Measurements from ENCODE around the gene MLLT10. TPM values are rescaled to one million over a fixed set of nuclear protein-coding genes. Genes with fewer than 3 reads are reported as not detected.
"Not testable (repeated sequence)": the region's sequence is repeated elsewhere in the genome, so short reads cannot be mapped to it uniquely, and the experiment has no call there.

MLLT10 gene
- total RNA-seq, 1 experiment from 2014 or later: 22.5 TPM

DNA sequence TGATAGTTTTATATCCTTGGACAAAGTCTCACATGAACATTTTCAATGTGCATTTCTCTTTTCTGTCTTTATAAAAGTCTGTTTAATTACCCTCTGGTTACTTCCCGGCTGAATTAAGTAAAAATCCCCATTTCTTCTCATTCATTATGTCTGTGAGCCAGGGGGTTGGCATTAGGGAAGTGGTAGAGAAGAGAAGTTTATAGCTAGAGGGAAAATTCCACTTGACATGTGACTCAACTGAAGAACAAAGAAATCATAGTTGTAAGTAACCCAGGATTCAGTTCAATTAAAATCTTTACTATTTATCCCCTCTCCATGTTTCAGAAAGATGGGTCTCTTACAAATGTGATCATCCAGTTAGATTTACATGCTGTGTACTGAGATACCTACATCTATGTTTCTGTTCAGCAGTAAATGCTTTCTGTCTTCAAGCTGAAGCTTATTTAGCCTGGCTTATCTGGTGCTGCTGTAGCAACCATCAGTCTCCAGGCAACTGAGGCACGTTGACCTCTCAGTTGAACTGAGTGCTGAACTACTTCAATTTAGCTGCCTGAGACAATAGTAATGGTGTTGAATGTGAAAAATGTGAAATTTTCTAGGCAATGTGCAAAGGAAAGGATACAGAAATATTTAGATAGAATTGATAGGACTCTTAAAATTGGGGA, 181.6 kb downstream of the MLLT10 start:
- DNase-seq: no peak
- H3K9me3 ChIP-seq: no peaks in the 10 kb centered on the region

DNA sequence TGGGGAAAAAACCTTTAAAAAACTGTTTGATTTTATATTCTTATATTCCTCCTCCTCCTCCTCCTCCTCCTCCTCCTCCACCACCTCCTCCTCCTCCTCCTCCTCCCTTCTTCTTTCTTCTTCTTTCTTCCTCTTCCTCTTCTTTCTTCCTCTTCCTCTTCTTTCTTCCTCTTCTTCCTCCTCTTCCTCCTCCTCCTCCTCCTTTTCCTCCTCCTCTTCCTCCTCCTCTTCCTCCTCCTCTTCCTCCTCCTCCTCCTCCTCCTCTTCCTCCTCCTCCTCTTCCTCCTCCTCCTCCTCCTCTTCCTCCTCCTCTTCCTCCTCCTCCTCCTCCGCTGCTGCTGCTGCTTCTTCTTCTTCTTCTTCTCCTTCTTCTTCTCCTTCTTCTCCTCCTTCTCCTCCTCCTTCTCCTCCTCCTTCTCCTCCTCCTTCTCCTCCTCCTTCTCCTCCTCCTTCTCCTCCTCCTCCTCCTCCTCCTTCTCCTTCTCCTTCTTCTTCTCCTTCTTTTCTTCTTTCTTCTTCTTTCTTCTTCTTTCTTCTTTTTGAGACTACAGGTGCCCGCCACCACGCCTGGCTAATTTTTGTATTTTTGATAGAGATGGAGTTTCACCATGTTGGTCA, 183.5 kb downstream of the MLLT10 start:
- not testable (repeated sequence) for H3K27me3 ChIP-seq, DNase-seq, H3K4me3 ChIP-seq, H3K9me3 ChIP-seq
- peaks cover 48% of the 10 kb centered on the region for H3K36me3 ChIP-seq

More for the DNA sequence above, 181.6 kb downstream of the MLLT10 start:
- Histone ChIP-seq H3K36me3 (peaks cover 47% of the 10 kb centered on the region), H3K27me3 (no peaks in the 10 kb centered on the region), H3K4me3 (no peak overlapping the region)

DNA sequence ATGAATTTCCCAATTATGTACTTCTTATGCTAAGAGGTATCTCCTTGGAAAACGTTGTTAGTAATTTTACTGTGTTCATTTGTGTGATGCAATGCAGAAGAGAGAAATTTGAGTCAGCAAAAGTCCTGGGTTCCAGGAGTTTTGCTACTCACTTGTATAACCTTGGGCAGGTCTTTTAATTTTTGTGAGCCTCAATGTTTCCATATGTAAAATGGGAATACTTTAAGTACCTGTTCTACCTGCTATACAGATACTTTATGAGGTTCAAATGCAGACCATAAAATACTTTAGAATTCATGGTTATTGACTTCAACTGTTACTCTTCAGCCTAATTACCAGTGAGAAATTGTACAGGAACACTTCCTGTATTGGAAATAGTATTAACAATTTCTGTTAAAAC, 185.5 kb downstream of the MLLT10 start:
- no peaks in the 10 kb centered on the region for H3K9me3 ChIP-seq
- H3K4me3 ChIP-seq: no peak overlapping the region
- no peaks in the 10 kb centered on the region for H3K27me3 ChIP-seq
- no peak for DNase-seq
- peaks cover 37% of the 10 kb centered on the region for H3K36me3 ChIP-seq

DNA sequence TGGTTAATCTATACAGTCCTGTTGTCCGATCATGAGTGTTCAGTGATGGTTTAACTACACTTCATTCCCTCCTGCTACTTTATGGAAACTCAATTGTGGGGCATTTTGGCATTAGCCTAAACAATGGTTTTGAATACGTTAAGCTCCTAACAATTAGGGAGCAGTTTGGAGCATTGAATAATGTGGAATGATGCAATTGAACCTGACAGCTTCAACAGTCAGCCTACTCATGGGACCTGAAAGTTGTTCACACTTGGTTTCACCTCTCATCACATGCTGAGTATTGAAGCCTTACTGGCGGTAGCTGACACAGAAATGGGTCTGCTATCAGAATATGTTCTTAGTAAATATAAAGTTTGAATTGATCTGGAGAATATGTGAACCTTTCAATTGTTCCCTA, 186.1 kb downstream of the MLLT10 start:
- Histone ChIP-seq H3K36me3 (peaks cover 31% of the 10 kb centered on the region), H3K4me3 (no peak overlapping the region), H3K9me3 (no peaks in the 10 kb centered on the region), H3K27me3 (no peaks in the 10 kb centered on the region)
- no peak for DNase-seq

DNA sequence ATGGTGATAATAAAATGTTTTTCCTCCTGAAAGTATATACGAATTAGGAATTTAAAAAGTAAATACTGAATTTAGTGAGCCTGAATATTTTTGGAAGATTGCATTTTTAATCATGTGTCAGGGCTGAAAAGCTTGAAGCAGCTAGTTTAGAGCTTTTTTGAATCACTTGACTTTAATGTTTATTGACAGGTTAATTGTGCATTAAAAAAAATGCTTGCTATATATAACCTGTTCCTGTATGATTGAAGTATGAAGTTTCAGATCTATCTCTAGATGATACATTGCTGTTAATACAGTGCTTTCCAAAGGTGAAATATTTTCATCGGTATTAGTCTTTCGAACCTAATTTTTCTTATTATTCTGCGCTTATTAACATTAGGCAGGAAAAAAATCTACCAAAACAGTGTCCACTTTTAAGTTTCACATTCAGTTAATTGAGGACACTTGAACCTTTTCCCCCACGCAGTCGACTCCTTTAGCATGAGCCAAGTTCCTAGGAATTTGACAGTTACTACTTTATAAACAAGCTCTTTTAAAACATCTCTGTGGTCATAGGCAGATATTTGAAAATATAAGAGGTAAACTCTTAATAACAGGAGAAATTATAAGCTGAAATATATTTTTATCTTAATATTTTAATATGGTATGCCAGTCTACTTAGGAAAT, 187.1 kb downstream of the MLLT10 start:
- Histone ChIP-seq H3K4me3 (no peak overlapping the region), H3K9me3 (no peaks in the 10 kb centered on the region), H3K27me3 (no peaks in the 10 kb centered on the region), H3K36me3 (peaks cover 21% of the 10 kb centered on the region)
- DNase-seq: no peak

DNA sequence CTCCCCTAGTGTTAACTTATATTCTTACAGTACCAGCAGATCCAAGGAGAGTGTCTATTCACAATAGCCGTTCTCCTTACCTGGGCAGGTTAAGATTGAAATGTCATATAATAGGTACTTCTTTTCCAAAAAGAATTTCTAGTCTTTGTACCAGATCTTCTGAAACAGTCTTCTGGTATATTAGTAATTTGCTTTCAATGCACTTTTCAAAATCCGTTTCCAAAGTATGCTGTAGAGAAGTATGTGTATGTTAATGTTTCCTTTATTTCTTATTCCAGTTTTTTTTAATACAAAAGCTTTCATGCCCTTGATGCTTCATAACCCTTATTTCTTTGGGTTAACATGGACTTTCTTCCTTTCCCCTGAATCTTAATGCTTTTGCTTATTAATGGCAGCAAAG, 188.2 kb downstream of the MLLT10 start:
- H3K36me3 ChIP-seq: peaks cover 28% of the 10 kb centered on the region
- no peaks in the 10 kb centered on the region for H3K27me3 ChIP-seq
- H3K9me3 ChIP-seq: no peaks in the 10 kb centered on the region
- no peak for DNase-seq
- H3K4me3 ChIP-seq: no peak overlapping the region

DNA sequence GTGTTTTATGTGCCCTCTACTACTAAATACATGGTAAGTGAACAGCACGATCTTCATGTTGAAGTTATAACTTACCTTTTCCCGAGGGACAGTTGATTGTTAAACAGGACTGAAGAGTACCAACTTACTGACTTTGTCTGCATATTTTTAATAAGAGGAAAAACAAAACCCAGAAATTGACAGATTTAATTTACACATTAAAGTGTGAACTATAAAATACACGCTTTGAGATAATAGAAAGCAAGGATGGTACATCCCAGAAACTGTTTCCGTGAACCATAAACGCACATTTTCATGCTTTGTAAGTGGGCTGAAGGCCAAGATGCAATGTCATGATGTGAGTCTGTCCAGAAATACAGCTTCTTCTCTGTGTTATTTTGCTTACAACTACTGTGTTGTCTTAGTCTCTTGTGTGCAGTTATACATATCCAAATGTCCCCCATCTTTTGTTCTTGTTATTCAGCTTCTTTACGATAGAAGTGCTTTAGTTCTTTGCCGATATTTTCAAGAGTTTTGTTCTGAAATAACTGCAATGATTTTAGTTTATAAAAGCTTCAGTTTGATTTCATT, 190.1 kb downstream of the MLLT10 start:
- Histone ChIP-seq H3K9me3 (no peaks in the 10 kb centered on the region), H3K4me3 (no peak overlapping the region), H3K36me3 (peaks cover 35% of the 10 kb centered on the region), H3K27me3 (no peaks in the 10 kb centered on the region)
- no peak for DNase-seq

DNA sequence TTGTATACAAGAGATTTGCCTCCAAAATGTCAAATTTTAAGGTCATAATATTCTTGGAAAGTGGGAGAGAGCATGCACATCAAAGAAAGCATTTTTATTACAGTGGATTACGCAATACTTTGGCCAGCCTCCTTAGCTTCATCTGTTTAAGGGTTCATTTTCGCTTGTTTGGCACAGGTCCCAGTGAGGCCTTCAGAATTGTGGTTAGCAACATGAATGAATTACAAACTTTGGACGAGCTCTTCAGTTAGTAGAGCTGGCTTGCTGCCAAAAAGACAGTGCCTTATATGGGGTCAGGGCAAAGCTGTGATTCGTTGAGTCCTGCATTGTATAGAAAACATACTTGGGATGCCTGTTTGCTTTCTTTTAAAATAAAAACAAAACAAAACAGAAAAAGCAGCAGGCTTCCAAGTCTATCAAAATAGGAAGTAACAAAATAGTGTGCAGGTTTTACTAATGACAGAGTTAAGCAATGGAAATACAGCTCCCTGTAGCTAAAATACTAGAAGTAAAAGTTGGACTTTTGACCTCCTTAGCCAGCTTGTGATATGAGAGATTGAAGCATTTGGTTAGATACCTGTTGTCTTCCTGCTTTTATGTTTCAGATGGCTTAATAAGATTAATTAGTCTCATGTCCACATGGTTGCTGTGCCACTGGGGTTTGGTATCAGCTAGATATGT, 190.8 kb downstream of the MLLT10 start:
- no peak overlapping the region for H3K4me3 ChIP-seq
- no peaks in the 10 kb centered on the region for H3K27me3 ChIP-seq
- peaks cover 34% of the 10 kb centered on the region for H3K36me3 ChIP-seq
- no peaks in the 10 kb centered on the region for H3K9me3 ChIP-seq
- DNase-seq: peak; percentile 94

DNA sequence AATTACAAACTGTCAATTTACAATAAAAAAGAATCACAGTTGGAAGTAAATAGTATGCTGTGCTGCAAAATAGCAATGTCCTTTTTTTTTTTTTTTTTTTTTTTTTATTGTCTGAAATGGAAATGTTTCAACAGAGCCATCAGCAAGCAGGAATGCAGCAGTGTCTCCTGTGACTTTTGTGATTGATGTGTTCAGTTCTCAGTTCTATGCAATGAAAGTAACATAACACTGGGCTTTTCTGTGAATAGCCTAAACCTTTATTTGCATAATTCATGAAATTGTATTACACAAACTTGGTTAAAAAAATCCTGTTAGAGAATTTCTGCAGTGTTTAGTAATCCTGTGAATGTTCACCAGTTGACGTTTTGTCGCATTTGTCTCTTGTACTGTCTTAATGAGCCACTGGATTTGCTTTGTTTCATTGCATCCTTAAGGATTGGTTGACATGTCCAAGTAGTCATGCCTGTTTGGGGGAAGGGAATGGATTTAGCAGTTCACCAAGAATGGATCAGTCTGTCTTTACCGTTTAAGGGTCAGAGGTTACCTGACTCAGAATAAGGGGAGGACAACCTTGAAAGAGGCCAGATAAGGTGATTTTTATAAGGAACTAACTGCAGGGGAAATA, 192.7 kb downstream of the MLLT10 start:
- Histone ChIP-seq H3K27me3 (no peaks in the 10 kb centered on the region), H3K9me3 (no peaks in the 10 kb centered on the region), H3K36me3 (peaks cover 48% of the 10 kb centered on the region), H3K4me3 (no peak overlapping the region)
- DNase-seq: no peak

DNA sequence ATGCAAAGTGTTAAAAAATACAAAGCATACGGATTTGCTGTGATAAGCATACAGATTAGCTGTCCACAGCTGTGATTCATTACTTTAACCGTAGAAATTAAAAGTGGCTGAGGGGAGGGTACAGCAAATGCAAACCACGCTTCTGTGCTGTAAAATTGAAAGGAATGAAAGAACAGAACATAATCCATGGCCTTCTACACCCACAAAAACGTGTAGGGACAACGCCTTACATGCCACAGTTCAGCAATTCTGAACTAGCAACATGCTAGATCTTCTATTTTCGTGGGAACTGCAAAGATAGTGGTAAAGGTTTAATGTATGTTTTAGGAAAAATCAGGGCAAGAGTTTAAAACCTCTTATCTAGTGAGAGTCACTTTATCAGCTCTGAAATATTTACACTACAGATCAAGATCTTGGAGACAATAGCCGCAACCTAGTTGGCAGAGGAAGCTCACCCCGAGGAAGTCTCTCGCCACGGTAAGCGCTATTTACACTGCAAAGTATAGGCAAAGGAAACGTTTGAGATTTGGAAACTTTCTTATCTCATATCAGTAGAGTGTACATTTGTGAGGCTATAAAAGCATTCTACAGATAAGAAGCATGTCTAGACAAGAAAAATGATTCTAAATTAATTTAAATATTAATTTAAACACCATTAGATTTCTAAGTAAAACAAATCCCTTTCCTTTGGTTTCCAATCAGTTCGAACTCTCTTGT, 193.6 kb downstream of the MLLT10 start:
- Histone ChIP-seq H3K4me3 (no peak overlapping the region), H3K27me3 (no peaks in the 10 kb centered on the region), H3K36me3 (peaks cover 51% of the 10 kb centered on the region), H3K9me3 (no peaks in the 10 kb centered on the region)
- DNase-seq: no peak

DNA sequence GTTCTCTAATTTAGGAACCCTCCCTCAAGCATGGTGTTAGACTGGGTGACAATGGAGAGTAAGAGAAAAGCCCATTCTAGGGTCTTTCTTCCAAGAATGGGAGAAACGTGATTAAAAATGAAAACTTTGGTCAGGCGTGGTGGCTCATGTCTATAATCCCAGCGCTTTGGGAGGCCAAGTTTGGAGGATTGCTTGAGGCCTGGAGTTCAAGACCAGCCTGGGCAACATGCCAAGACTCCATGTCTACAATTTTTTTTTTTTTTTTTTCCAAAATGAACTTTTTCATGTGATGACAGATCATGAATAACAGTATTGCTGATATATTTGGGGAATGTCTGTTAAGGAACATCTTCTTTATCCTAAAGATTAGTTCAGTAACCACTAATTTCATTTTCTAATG, 194.6 kb downstream of the MLLT10 start:
- Histone ChIP-seq H3K9me3 (no peaks in the 10 kb centered on the region), H3K4me3 (no peak overlapping the region), H3K36me3 (peaks cover 52% of the 10 kb centered on the region), H3K27me3 (no peaks in the 10 kb centered on the region)
- no peak for DNase-seq

DNA sequence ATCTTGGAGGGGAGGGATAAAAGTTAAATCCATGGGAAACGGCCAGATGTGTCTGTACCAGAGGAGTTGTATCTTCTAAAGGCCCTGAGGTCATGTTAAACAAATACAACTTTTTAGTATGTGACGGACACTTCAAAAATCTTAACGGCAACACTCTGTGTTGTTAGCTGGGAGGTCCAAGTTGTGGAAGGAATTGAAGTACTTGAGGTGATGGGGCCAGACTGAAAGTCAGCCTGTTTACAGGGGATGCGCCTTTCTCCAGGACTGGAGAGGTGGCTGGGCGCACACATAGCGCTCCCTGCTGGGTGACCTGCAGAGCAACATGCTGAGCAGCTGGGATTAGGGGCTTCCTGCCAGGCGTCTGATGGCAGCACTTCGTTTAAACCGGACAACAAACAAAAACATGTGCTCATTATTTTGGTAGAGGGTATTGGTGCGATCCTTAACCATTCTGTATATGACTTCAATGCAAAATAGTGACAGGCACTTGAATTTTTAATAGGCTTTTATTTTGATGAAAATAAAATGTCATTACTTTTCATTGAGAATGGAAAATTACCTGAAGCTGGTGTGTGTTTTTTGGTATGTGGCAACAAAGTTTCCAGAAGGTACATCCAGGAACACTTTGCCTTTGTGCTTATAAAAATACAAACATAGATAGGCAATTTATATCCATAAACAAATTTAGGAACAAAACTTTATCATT, 198.2 kb downstream of the MLLT10 start:
- Histone ChIP-seq H3K9me3 (no peaks in the 10 kb centered on the region), H3K4me3 (no peak overlapping the region), H3K27me3 (no peaks in the 10 kb centered on the region), H3K36me3 (peaks cover 78% of the 10 kb centered on the region)
- DNase-seq: peak; percentile 31

DNA sequence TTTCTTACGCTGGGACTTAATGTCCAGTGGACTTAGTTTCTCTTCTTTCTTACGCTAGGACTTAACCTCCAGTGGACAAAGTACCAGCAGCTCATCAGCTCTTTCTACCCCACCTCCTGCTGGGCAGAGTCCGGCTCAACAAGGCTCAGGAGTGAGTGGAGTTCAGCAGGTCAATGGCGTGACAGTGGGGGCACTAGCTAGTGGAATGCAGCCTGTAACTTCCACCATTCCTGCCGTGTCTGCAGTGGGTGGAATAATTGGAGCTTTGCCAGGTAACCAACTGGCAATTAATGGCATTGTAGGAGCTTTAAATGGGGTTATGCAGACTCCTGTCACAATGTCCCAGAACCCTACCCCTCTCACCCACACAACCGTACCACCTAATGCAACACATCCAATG, 199.7 kb downstream of the MLLT10 start:
- H3K27me3 ChIP-seq: no peaks in the 10 kb centered on the region
- no peaks in the 10 kb centered on the region for H3K9me3 ChIP-seq
- H3K36me3 ChIP-seq: peaks cover 74% of the 10 kb centered on the region
- DNase-seq: no peak
- H3K4me3 ChIP-seq: no peak overlapping the region

DNA sequence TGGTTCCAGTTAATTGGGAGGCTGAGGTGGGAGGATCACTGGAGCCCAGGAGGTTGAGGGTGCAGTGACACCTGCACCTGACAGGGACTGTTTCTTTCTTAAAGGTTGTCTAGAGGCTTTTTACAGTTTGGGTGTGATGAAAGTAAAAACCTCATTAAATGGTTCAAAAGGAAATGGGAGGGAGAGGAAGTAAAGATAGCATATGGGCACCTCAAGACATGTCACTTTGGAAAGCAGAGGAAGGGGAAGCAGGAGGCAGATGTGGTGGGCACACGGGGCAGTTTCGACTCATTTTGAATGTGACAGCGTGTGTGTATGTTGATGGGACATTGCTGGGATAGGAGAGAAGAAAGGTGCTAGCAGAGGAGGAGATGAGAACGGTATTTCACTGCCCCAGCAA, 203.1 kb downstream of the MLLT10 start:
- peaks cover 81% of the 10 kb centered on the region for H3K36me3 ChIP-seq
- no peaks in the 10 kb centered on the region for H3K27me3 ChIP-seq

DNA sequence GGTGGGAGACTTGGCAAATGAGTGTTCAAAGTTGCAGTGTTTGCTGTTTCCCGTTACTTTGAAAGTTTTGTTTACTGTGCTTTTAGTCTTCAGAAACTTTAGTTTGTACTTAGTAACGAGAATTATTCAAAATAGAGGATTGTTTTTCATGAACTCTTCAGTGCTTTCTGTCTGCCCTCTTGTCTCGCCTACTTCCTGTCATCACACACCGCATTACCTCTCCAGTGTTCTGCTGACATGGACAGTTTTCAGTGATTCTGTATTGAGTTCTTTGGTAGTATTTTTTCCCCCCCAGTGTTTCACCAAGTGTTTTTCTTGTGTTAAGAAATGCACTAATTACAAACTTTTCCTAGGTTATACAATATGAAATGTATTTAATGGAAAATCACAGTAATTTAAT, 207.0 kb downstream of the MLLT10 start:
- Histone ChIP-seq H3K36me3 (peaks cover 64% of the 10 kb centered on the region), H3K4me3 (no peak overlapping the region), H3K9me3 (no peaks in the 10 kb centered on the region), H3K27me3 (no peaks in the 10 kb centered on the region)
- DNase-seq: no peak

More for the DNA sequence above, 203.1 kb downstream of the MLLT10 start:
- DNase-seq: no peak
- Histone ChIP-seq H3K9me3 (no peaks in the 10 kb centered on the region), H3K4me3 (no peak overlapping the region)

Data from MG63 (cell line).